ENCODE results near the gene TNRC6B.

- TF ChIP-seq ZNF24 (tag by site-specific recombination; IDR thresholded peaks at IDR 0.05) (no peak), ZNF518A (tag by site-specific recombination; conservative IDR thresholded peaks at IDR 0.05; ENCODE audit: low read depth) (no peak), ZNF184 (tag by site-specific recombination; IDR thresholded peaks at IDR 0.05) (no peak), CTCF (tag by site-specific recombination; IDR thresholded peaks at IDR 0.05) (no peak), MYNN (tag by site-specific recombination; IDR thresholded peaks at IDR 0.05; ENCODE audit: borderline replicate concordance) (no peak), ZNF138 (tag by site-specific recombination; IDR thresholded peaks at IDR 0.05; ENCODE audit: borderline replicate concordance) (no peak)
These were observed 133.0 kb downstream of the TNRC6B start for GRCh38 chr22:40310768-40311120.
